Ovary (tissue), 3 donors: ENCODE results near the gene SMURF1.

ENCODE experiments used
- EP300 ChIP-seq: sonication (generic); formaldehyde crosslinking; IDR thresholded peaks from one replicate; pipeline ENCODE4 v1.6.1; 2017; ENCODE audit warnings: antibody characterized with exemption
- POLR2A ChIP-seq: fragments of 450-650 bp; IDR thresholded peaks from one replicate; pipeline ENCODE4 v1.6.1; 2017; ENCODE audit warnings: antibody characterized with exemption, mild to moderate bottlenecking, moderate library complexity
- TF ChIP-seq, protein P1 (sequence below), 3 donors: fragments of 450-650 bp in 2 of 3; fragments of 200-600 bp in 1 of 3; IDR thresholded peaks; one replicate each; pipeline versions ENCODE4 v1.5.1 to v1.8.0; 2016 to 2022; ENCODE audit warnings: antibody characterized with exemption in 3 of 3, mild to moderate bottlenecking in 1 of 3
- donor health status: DM: no; HTN: no; CAD: no.

- TF ChIP-seq, protein P1, sequence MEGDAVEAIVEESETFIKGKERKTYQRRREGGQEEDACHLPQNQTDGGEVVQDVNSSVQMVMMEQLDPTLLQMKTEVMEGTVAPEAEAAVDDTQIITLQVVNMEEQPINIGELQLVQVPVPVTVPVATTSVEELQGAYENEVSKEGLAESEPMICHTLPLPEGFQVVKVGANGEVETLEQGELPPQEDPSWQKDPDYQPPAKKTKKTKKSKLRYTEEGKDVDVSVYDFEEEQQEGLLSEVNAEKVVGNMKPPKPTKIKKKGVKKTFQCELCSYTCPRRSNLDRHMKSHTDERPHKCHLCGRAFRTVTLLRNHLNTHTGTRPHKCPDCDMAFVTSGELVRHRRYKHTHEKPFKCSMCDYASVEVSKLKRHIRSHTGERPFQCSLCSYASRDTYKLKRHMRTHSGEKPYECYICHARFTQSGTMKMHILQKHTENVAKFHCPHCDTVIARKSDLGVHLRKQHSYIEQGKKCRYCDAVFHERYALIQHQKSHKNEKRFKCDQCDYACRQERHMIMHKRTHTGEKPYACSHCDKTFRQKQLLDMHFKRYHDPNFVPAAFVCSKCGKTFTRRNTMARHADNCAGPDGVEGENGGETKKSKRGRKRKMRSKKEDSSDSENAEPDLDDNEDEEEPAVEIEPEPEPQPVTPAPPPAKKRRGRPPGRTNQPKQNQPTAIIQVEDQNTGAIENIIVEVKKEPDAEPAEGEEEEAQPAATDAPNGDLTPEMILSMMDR (IDR thresholded peaks at IDR 0.05), result no peak
- no peak for TF ChIP-seq POLR2A
- no peak for TF ChIP-seq EP300
Observed at GRCh38 chr7:99099499-99100077, 44.3 kb downstream of the SMURF1 start.
